WTC11 (cell line): Measurements from ENCODE around the gene GPR15LG.

Experiments used
- CREB1 ChIP-seq: sonication (generic); formaldehyde crosslinking; IDR thresholded peaks from 2 replicates; pipeline ENCODE4 v1.8.0; 2023; ENCODE audit warnings: mild to moderate bottlenecking, missing genetic modification reagents
- ETV6 ChIP-seq: sonication (generic); formaldehyde crosslinking; IDR thresholded peaks from 2 replicates; pipeline ENCODE4 v1.8.1; 2022; ENCODE audit warnings: mild to moderate bottlenecking, missing genetic modification reagents
- MXD4 ChIP-seq: fragments of 250-450 bp; sonication (Bioruptor Pico); IDR thresholded peaks from 2 replicates; pipeline ENCODE4 v1.8.0; 2021; ENCODE audit warnings: mild to moderate bottlenecking, moderate library complexity, borderline replicate concordance
- NFE2L1 ChIP-seq: sonication (generic); formaldehyde crosslinking; IDR thresholded peaks from 2 replicates; pipeline ENCODE4 v1.8.1; 2023; ENCODE audit warnings: missing genetic modification reagents
- NFYB ChIP-seq: sonication (generic); formaldehyde crosslinking; conservative IDR thresholded peaks from 2 replicates; pipeline ENCODE4 v1.8.0; 2022; ENCODE audit warnings: low read depth, missing genetic modification reagents
- RELA ChIP-seq: sonication (generic); formaldehyde crosslinking; IDR thresholded peaks from 2 replicates; pipeline ENCODE4 v1.8.1; 2022; ENCODE audit warnings: missing genetic modification reagents, mild to moderate bottlenecking, borderline replicate concordance
- SP1 ChIP-seq: sonication (generic); formaldehyde crosslinking; conservative IDR thresholded peaks from 2 replicates; pipeline ENCODE4 v1.8.1; 2022; ENCODE audit warnings: missing genetic modification reagents
- TF ChIP-seq, protein P1 (sequence below): sonication (generic); formaldehyde crosslinking; IDR thresholded peaks from 2 replicates; pipeline ENCODE4 v1.8.0; 2022; ENCODE audit warnings: mild to moderate bottlenecking, missing genetic modification reagents
- TF ChIP-seq, protein P2 (sequence below): fragments of 200-600 bp; IDR thresholded peaks from 2 replicates; pipeline ENCODE4 v1.8.0; 2022; ENCODE audit warnings: antibody characterized with exemption
- TF ChIP-seq, protein P3 (sequence below): sonication (generic); formaldehyde crosslinking; IDR thresholded peaks from 2 replicates; pipeline ENCODE4 v1.8.0; 2022; ENCODE audit warnings: mild to moderate bottlenecking, missing genetic modification reagents
- TF ChIP-seq, protein P4 (sequence below): sonication (generic); formaldehyde crosslinking; IDR thresholded peaks from 2 replicates; pipeline ENCODE4 v1.8.1; 2022; ENCODE audit warnings: low read depth, missing genetic modification reagents, borderline replicate concordance
- TF ChIP-seq, protein P5 (sequence below): sonication (generic); formaldehyde crosslinking; IDR thresholded peaks from 2 replicates; pipeline ENCODE4 v1.8.0; 2023; ENCODE audit warnings: missing genetic modification reagents, mild to moderate bottlenecking, borderline replicate concordance

DNA sequence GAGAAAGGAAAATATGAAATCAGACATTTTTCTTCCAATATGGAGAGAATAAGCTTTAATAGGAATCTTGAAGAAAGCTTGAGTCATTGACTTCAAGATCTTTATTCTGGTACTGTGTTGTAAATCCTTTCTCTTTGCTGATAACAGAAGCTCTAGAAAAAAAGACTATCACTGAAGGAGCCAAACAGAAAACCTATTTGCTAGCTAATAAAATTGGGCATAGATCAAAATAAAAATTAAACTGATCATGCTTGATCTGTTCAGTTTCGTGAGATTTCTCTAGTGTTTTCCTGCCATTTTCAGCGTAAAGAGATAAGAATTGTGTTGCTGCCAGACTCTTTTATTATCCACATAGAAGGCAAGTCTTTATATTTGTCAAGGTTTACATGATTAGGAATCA lies 35.8 kb upstream of the GPR15LG start:
- TF ChIP-seq MXD4 (no peak), SP1 (CRISPR knock-in tag) (no peak), CREB1 (CRISPR knock-in tag) (no peak), NFE2L1 (CRISPR knock-in tag) (no peak), ETV6 (CRISPR knock-in tag) (no peak), NFYB (CRISPR knock-in tag) (no peak), RELA (CRISPR knock-in tag) (no peak)
- TF ChIP-seq, protein P1, sequence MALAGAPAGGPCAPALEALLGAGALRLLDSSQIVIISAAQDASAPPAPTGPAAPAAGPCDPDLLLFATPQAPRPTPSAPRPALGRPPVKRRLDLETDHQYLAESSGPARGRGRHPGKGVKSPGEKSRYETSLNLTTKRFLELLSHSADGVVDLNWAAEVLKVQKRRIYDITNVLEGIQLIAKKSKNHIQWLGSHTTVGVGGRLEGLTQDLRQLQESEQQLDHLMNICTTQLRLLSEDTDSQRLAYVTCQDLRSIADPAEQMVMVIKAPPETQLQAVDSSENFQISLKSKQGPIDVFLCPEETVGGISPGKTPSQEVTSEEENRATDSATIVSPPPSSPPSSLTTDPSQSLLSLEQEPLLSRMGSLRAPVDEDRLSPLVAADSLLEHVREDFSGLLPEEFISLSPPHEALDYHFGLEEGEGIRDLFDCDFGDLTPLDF (CRISPR knock-in tag): no peak
- TF ChIP-seq, protein P2, sequence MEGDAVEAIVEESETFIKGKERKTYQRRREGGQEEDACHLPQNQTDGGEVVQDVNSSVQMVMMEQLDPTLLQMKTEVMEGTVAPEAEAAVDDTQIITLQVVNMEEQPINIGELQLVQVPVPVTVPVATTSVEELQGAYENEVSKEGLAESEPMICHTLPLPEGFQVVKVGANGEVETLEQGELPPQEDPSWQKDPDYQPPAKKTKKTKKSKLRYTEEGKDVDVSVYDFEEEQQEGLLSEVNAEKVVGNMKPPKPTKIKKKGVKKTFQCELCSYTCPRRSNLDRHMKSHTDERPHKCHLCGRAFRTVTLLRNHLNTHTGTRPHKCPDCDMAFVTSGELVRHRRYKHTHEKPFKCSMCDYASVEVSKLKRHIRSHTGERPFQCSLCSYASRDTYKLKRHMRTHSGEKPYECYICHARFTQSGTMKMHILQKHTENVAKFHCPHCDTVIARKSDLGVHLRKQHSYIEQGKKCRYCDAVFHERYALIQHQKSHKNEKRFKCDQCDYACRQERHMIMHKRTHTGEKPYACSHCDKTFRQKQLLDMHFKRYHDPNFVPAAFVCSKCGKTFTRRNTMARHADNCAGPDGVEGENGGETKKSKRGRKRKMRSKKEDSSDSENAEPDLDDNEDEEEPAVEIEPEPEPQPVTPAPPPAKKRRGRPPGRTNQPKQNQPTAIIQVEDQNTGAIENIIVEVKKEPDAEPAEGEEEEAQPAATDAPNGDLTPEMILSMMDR: no peak
- TF ChIP-seq, protein P3, sequence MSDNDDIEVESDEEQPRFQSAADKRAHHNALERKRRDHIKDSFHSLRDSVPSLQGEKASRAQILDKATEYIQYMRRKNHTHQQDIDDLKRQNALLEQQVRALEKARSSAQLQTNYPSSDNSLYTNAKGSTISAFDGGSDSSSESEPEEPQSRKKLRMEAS: no peak
- TF ChIP-seq, protein P4, sequence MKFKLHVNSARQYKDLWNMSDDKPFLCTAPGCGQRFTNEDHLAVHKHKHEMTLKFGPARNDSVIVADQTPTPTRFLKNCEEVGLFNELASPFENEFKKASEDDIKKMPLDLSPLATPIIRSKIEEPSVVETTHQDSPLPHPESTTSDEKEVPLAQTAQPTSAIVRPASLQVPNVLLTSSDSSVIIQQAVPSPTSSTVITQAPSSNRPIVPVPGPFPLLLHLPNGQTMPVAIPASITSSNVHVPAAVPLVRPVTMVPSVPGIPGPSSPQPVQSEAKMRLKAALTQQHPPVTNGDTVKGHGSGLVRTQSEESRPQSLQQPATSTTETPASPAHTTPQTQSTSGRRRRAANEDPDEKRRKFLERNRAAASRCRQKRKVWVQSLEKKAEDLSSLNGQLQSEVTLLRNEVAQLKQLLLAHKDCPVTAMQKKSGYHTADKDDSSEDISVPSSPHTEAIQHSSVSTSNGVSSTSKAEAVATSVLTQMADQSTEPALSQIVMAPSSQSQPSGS: no peak
- TF ChIP-seq, protein P5, sequence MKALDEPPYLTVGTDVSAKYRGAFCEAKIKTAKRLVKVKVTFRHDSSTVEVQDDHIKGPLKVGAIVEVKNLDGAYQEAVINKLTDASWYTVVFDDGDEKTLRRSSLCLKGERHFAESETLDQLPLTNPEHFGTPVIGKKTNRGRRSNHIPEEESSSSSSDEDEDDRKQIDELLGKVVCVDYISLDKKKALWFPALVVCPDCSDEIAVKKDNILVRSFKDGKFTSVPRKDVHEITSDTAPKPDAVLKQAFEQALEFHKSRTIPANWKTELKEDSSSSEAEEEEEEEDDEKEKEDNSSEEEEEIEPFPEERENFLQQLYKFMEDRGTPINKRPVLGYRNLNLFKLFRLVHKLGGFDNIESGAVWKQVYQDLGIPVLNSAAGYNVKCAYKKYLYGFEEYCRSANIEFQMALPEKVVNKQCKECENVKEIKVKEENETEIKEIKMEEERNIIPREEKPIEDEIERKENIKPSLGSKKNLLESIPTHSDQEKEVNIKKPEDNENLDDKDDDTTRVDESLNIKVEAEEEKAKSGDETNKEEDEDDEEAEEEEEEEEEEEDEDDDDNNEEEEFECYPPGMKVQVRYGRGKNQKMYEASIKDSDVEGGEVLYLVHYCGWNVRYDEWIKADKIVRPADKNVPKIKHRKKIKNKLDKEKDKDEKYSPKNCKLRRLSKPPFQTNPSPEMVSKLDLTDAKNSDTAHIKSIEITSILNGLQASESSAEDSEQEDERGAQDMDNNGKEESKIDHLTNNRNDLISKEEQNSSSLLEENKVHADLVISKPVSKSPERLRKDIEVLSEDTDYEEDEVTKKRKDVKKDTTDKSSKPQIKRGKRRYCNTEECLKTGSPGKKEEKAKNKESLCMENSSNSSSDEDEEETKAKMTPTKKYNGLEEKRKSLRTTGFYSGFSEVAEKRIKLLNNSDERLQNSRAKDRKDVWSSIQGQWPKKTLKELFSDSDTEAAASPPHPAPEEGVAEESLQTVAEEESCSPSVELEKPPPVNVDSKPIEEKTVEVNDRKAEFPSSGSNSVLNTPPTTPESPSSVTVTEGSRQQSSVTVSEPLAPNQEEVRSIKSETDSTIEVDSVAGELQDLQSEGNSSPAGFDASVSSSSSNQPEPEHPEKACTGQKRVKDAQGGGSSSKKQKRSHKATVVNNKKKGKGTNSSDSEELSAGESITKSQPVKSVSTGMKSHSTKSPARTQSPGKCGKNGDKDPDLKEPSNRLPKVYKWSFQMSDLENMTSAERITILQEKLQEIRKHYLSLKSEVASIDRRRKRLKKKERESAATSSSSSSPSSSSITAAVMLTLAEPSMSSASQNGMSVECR (CRISPR knock-in tag): no peak
